Measurements from ENCODE around the gene MADD. TPM values are rescaled to one million over a fixed set of nuclear protein-coding genes. Genes with fewer than 3 reads are reported as not detected.

MADD gene
- polyA plus RNA-seq, 1 donor from 2014 or later, result 66.9 TPM

DNA sequence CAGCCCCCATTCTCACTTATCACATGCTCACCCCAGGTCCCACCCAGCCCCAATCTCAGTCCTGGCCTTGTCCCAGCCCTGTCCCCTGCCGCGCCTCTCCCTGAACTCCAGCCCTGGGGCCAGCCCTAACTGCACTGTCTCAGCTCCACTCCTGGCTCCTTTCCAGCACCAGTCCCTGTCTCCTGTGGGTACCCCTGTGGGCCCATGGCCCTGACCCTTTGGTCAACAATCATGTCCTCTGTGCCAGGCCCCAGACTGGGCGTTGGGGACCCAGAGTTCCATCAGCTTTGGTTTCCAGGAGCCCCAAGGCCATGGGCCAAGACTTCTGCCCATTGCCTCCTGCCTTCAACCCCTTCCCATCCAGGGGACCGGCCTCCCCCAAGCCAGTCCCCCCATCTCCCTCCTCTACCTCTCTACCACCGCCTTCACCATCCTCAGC, 107.7 kb downstream of the MADD start:
- Histone ChIP-seq H3K9me3 (ENCODE audit: low read length) (no peaks in the 10 kb centered on the region), H3F3A (ENCODE audit: insufficient read depth, low read length, poor library complexity, severe bottlenecking) (no peaks in the 10 kb centered on the region), H4K20me1 (ENCODE audit: insufficient read depth) (no peaks in the 10 kb centered on the region), H3K9ac (ENCODE audit: low read length) (no peak overlapping the region), H3K4me2 (ENCODE audit: low read length) (no peak overlapping the region), H3K27ac (ENCODE audit: low read length) (no peak overlapping the region), H3K79me2 (replicated peaks; ENCODE audit: insufficient read depth, low read length) (no peaks in the 10 kb centered on the region), H3K9me2 (ENCODE audit: insufficient read depth, low read length) (no peaks in the 10 kb centered on the region), H2AFZ (ENCODE audit: low read depth, low read length) (no peak overlapping the region), H3K27me3 (ENCODE audit: insufficient read depth, low read depth, low read length) (no peaks in the 10 kb centered on the region), H3K36me3 (ENCODE audit: insufficient read depth, low read length) (no peaks in the 10 kb centered on the region), H3K4me3 (ENCODE audit: low read length) (no peak overlapping the region)
- TF ChIP-seq, protein P1, sequence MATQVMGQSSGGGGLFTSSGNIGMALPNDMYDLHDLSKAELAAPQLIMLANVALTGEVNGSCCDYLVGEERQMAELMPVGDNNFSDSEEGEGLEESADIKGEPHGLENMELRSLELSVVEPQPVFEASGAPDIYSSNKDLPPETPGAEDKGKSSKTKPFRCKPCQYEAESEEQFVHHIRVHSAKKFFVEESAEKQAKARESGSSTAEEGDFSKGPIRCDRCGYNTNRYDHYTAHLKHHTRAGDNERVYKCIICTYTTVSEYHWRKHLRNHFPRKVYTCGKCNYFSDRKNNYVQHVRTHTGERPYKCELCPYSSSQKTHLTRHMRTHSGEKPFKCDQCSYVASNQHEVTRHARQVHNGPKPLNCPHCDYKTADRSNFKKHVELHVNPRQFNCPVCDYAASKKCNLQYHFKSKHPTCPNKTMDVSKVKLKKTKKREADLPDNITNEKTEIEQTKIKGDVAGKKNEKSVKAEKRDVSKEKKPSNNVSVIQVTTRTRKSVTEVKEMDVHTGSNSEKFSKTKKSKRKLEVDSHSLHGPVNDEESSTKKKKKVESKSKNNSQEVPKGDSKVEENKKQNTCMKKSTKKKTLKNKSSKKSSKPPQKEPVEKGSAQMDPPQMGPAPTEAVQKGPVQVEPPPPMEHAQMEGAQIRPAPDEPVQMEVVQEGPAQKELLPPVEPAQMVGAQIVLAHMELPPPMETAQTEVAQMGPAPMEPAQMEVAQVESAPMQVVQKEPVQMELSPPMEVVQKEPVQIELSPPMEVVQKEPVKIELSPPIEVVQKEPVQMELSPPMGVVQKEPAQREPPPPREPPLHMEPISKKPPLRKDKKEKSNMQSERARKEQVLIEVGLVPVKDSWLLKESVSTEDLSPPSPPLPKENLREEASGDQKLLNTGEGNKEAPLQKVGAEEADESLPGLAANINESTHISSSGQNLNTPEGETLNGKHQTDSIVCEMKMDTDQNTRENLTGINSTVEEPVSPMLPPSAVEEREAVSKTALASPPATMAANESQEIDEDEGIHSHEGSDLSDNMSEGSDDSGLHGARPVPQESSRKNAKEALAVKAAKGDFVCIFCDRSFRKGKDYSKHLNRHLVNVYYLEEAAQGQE (IDR thresholded peaks at IDR 0.05; ENCODE audit: borderline replicate concordance), result no peak
- no peak for TF ChIP-seq EZH2 (IDR thresholded peaks at IDR 0.05; ENCODE audit: borderline replicate concordance, insufficient read depth, low read length, poor library complexity, severe bottlenecking)
- TF ChIP-seq EP300 (conservative IDR thresholded peaks at IDR 0.05; ENCODE audit: poor library complexity, severe bottlenecking), result no peak
- no peak for TF ChIP-seq POLR2AphosphoS5 (IDR thresholded peaks at IDR 0.05)
- TF ChIP-seq MXI1 (conservative IDR thresholded peaks at IDR 0.05; ENCODE audit: poor library complexity, severe bottlenecking), result no peak
- no peak for TF ChIP-seq TAF1 (IDR thresholded peaks at IDR 0.05; ENCODE audit: low read depth)
- no peak for TF ChIP-seq RAD21 (conservative IDR thresholded peaks at IDR 0.05)
- TF ChIP-seq SMC3 (conservative IDR thresholded peaks at IDR 0.05; ENCODE audit: poor library complexity), result no peak

DNA sequence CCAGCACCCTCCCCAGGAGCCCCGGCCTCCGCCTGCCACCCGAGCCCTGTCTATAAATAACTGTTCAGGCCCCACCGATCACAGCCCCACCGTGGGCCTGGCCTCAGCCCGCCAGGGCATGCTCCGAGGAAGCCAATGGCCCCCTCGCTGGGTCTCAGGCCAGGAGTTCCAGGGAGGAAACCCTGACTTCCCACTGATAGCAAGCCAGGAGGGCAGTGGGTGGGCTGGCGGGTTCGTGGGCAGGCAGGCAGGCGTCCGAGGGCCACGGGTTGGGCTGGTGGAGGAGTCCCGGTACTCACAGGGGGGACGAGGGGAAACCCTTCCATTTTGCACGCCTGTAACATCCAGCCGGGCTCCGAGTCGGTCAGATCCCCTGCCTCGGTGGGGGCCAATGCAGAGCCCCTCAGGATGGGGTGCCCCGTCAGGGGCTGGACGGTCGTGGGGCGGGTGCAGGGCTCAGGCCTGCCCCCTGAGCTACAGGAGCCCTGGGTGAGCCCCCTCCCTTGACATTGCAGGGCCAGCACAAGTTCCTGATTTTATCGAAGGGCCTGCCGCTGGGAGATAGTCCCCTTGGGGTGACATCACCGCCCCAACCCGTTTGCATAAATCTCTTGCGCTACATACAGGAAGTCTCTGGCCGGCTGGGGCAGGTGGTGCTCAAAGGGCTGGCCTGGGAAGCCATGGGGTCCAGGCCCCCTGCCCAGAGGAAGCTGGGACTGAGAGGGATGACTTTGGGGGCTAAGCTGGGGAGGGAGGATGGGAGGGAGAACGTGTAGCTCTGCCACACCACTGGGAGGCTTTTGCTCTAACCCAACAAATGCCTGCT, 108.3 kb downstream of the MADD start, which contains the start of gene SPI1:
SPI1 (minus strand) TSS at position 538 of the 826 bp plus-strand sequence; CDS start at position 344, 194 bp downstream.
- H3K27me3 ChIP-seq (ENCODE audit: insufficient read depth, low read depth, low read length), result no peaks in the 10 kb centered on the region
- no peak within 1 kb of the TSS for H3K4me2 ChIP-seq (ENCODE audit: low read length)
- no peak within 1 kb of the TSS for H3K9ac ChIP-seq (ENCODE audit: low read length)
- H2AFZ ChIP-seq (ENCODE audit: low read depth, low read length), result no peak within 1 kb of the TSS
- H3K9me3 ChIP-seq (ENCODE audit: low read length), result no peaks in the 10 kb centered on the region
- no peaks in the 10 kb centered on the region for H3K79me2 ChIP-seq (replicated peaks; ENCODE audit: insufficient read depth, low read length)
- H4K20me1 ChIP-seq (ENCODE audit: insufficient read depth), result no peaks in the 10 kb centered on the region
- H3F3A ChIP-seq (ENCODE audit: insufficient read depth, low read length, poor library complexity, severe bottlenecking), result no peaks in the 10 kb centered on the region
- TF ChIP-seq RAD21 (conservative IDR thresholded peaks at IDR 0.05) (no peak), EP300 (conservative IDR thresholded peaks at IDR 0.05; ENCODE audit: poor library complexity, severe bottlenecking) (no peak), TAF1 (IDR thresholded peaks at IDR 0.05; ENCODE audit: low read depth) (no peak), EZH2 (IDR thresholded peaks at IDR 0.05; ENCODE audit: borderline replicate concordance, insufficient read depth, low read length, poor library complexity, severe bottlenecking) (no peak), MXI1 (conservative IDR thresholded peaks at IDR 0.05; ENCODE audit: poor library complexity, severe bottlenecking) (no peak)
- TF ChIP-seq, protein P1 (IDR thresholded peaks at IDR 0.05; ENCODE audit: borderline replicate concordance), result no peak
- H3K27ac ChIP-seq (ENCODE audit: low read length), result no peak within 1 kb of the TSS
- H3K4me3 ChIP-seq (ENCODE audit: low read length), result no peak within 1 kb of the TSS
- no peaks in the 10 kb centered on the region for H3K36me3 ChIP-seq (ENCODE audit: insufficient read depth, low read length)
- H3K9me2 ChIP-seq (ENCODE audit: insufficient read depth, low read length), result no peaks in the 10 kb centered on the region
